GM18867 (cell line): Measurements from ENCODE around the gene CD96.
"Not testable (repeated sequence)": the region's sequence is repeated elsewhere in the genome, so short reads cannot be mapped to it uniquely, and the experiment has no call there.

Experiments used
- ATAC-seq: cut with Tn5 transposase; IDR thresholded peaks from one replicate; pipeline ENCODE4 v1.9.1; 2021; ENCODE audit warnings: mild to moderate bottlenecking, moderate library complexity; ENCODE audit not compliant: unreplicated experiment

Gene CD96

DNA sequence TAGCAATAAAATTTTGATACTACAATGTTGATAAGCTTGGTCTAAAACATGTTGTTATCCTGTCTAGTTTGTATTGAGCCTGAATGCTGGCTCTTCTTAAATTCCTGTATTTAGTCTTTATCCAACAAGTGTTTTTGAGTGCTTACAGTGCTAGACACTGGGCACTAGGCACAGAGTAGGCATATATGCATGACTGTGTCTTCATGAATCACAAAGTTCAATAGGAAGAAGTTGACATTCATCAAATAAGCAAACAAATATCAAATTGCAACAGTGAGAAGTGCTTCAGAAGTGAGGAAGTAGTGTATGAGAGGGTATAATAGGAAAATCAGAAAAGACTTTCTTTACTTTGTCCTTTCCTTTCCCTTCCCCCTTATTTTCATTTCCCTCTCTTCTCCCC lies 6.8 kb downstream of the CD96 start:
- ATAC-seq: no peak

- not testable (repeated sequence) for ATAC-seq
Observed at GRCh38 chr3:111561902-111562301, 19.9 kb downstream of the CD96 start.

DNA sequence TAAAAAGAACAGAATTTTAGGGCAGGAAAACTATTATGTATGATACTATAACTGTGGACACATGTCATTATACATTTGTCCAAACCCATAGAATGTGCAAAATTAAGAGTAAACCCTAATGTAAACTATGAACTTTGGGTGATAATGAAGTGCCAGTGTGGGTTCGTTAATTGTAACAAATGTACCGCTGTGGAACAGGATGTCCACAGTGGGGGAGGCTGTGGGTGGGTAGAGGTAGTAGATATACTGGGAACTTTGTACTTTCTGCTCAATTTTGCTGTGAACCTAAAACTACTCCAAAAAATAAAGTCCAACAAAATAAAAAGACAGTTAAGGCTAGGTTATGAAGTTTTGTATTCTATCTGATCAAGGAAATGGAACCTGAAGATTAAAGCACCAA lies 24.8 kb downstream of the CD96 start:
- no peak for ATAC-seq

DNA sequence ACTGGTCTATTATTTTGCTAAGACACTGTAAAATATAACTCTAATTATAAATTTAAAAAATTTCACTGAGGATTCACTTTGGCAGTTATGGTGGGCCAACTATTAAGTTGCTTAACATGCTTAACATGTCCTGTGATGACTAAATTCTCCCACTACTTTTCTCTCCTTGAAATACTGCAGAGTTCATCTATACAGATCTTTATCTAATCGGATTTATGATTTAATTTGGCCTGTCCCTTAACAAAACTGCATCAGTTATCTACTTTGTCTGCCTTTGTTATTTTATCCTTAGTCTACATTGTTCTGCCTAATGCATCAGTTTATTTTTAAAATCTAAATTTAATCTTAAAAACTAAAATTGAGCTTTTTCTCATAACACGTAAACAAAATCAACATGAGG lies 26.4 kb downstream of the CD96 start:
- no peak for ATAC-seq

DNA sequence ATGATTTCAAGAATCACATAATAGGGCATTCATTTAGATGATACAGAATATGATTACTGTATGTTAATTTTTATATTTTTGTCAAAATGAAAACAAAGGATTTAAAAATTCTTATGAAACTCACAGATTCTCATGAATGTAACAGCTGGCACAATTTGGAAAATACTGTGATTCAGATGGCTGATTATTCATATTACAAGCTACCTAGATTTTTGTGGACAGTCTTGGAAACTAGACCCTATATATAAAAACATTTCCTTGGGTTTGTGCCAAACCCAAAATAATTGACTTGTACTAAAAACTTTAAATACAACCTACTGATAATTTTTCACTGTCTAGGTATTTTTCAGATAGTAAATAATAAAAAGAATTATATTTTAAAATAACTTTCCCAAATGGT lies 26.9 kb downstream of the CD96 start:
- no peak for ATAC-seq

DNA sequence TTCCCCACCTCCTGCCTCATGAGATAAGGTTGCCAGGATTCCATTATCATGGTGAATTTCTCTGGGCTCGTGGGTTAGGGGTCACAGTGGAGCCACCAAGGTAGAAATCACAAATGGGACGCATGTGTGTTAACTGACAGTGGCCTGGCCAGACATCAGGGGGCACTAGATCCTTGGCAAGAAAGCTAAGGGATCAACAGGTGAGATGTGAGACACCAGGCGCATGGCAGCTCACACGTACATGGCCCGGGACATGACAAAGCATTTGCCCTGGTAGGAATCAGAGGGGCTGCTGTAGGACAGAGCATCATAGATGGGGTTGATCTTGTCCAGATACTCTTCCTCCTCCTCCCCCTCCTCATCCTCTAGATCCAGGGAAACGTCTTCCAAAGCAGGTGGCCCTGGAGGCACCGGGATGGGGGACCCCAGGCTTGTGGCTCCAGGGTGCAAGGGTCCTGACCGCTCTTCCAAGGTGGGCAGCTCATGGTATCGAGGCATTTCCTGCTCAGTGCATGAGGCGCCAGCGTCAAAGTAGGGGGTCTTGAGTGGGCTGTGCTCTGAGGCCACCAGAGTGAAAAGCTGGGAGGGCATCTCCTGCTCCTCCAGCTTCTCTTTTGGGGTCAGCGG lies 28.5 kb downstream of the CD96 start:
- no peak for ATAC-seq

- ATAC-seq: no peak
Observed at GRCh38 chr3:111571282-111571681, 29.3 kb downstream of the CD96 start.

DNA sequence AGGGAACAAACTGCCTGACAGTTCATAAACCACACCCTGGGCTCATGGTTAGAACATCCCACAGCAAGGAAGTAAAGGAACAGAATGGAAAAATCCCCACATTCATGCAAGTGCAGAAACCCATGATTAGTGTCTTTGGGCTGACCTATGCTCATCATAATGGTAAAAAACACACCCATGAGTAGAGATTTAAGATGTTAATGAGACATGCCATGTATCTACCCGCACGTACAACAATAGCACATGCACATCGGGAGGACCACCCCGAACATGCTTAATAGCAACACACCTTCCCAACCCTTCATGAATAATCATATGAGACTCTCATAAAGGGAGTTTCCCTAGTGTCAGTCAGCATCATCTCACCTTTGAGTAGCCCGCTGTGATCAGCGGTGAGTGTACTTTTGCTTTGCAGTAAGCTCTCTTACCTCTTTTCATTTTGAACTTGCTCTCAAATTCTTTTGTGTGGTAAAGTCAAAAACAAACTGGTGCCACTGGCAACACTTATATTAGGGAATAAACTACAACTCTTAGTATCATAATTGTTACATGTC lies 30.0 kb downstream of the CD96 start:
- ATAC-seq: no peak

DNA sequence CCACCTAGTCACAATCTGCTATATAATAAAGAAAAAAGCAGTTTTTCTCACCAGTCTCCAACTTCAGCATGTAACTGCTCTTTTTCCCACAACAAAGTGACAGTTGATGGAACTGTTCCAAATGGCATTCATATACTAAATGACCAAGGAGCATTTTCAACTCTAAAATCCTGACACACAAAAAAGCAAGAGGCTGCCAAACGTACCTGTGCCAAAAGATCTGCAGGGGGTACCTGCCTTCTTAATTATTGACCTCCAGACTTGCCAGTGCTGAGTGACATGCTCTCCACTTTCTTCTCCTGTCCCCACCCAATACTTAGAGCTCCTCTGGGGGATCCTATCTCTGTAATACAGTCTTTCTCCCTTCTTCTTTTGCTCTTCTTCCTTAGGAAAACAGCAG lies 35.1 kb downstream of the CD96 start:
- no peak for ATAC-seq

GRCh38 chr3:111577798-111578685 lies 36.0 kb downstream of the CD96 start:
- ATAC-seq: peak; percentile 97

- no peak for ATAC-seq
Observed at GRCh38 chr3:111578867-111579266, 36.9 kb downstream of the CD96 start.

- no peak for ATAC-seq
Observed at GRCh38 chr3:111579495-111579894, 37.5 kb downstream of the CD96 start.

GRCh38 chr3:111581403-111582119 lies 39.6 kb downstream of the CD96 start:
- ATAC-seq: no peak

- ATAC-seq: no peak
Observed at GRCh38 chr3:111582120-111582474, 40.1 kb downstream of the CD96 start.

DNA sequence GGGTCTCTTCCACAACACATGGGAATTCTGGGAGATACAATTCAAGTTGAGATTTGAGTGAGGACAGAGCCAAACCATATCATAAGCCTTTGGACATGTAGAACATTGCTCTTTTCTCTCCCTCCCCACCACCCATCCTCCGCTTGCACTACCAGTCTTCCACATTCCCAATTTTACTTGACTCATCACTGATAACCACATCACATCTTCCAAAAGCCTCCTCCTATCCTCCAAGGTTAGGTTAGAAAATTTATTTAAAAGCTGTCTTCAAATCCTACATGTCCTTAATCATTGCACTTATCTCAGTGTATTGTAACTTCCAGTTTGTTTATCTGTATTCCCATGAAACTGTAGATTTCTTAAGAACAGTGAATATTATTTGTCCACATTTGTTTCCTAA lies 42.7 kb downstream of the CD96 start:
- no peak for ATAC-seq

DNA sequence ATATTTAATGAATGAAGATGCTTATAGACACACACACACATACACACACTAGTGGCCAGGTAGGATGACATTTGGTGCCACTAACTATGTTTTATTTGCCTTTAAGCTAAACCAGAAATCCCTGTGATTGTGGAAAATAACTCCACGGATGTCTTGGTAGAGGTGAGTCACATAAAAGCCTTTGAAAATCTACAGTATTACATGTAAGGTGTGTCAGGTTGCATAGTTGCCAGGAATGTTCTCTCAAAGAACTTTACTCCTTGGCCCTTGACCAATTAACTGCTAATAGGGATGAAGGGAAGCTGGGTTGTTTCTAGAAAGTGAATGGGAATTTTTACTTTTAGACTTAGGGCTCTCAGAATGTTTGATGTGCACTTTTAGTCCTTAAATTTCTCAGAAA lies 43.2 kb downstream of the CD96 start:
- no peak for ATAC-seq

DNA sequence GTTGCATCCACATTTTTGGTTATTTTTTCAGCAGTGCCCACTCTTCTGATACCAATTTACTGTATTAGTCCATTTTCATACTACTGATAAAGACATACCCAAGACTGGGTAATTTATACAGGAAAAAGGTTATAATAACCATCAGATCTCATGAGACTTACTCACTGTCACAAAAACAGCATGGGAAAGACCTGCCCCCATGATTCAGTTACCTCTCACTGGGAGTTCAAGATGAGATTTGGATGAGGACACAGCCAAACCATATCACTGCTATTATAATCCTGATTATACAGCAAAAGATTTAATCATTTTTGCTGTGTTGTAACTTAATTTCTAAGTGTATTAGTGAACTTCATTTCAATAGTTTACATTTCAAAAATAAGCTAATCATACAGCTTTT lies 46.5 kb downstream of the CD96 start:
- ATAC-seq: no peak

DNA sequence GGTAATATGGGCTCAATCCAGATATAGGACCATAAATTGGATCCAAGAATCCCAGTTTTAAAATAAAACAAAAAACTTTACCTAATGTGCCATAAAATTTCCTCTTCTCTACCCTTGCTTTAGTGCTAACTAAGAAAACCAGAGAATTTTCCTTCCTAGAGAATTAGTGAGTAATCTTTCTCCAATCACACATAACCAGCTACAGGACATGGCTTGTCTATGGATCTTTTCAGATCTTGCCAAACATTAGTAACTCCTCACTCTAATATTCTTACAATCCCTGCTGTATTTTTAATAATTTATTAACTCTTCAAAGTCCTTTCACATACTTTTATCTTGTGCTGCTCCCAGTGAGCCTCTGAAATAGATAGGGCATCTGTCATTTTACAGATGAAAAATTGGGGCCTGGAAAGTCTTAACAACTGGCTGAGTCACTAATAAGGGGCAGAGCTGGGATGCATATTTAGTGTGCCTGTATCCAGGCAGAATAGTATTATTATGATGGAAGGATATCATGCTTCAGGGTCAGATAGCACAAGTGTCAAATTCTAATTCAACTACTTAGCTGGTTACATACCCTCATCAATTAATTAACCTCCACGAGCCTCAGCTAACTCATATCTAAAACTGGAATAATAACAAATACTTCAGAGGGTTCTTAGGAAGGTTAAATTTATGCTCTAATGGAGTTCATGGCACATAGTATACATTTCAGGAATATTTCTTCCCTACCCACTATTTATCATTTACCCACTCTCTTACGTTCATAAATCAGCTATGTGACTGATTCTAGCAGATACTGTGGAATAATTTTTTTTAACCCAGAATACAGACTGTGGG lies 47.5 kb downstream of the CD96 start:
- no peak for ATAC-seq

DNA sequence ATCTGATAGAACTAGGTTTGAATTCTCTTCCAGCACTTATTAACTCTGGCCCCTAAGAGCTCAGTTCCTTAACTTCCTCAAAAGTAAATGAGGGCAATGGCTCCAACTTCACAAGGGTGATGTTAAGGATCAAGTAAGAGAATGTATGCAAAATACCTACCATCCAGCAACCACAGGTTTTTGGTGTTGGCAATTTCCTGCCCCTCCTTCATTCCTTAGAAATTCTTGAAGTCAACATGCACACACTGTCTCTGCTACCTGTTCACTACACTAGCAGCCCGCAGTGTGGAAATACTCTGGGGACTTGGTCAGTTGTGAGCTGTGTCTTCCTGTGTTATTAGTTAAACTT lies 48.1 kb downstream of the CD96 start:
- ATAC-seq: no peak

DNA sequence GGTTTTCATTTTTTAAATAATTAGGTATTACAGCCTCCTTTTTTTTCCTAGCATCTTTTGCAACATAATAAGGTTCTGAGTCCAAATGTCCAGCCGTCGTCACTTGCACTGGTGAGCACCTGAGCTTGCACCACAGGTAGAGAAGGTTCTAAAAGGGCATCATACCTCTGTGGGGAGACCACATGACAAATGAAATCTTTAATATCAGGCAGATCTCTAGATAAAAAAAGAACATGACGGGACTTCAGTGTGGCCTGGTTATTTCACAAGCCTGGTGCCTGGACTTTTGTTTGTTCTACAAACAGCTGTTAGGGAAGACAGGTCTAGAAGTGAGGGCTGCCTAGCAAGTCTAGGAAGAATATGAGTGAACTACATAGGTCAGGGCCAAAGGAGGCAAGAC lies 49.6 kb downstream of the CD96 start:
- ATAC-seq: no peak

GRCh38 chr3:111592143-111592542 lies 50.1 kb downstream of the CD96 start:
- ATAC-seq: no peak
